Neuronal stem cell (in vitro differentiated cells): ENCODE data around the gene PCBP1.

Source experiments
- DNase-seq: peaks from one replicate; pipeline ENCODE4 v3.0.0-alpha.2; 2013; ENCODE audit warnings: low spot score
- H2AFZ ChIP-seq: one replicate; pipeline ENCODE4 v1.6.1; 2013; ENCODE audit warnings: mild to moderate bottlenecking, low read length, inconsistent platforms
- H2AK5ac ChIP-seq: 2 replicates; pipeline ENCODE4 v1.6.1; 2013; ENCODE audit warnings: low read depth, mild to moderate bottlenecking, inconsistent platforms, low read length, moderate library complexity, mixed read lengths
- H2BK120ac ChIP-seq: 2 replicates; pipeline ENCODE4 v1.6.1; 2013; ENCODE audit warnings: low read depth, mild to moderate bottlenecking, inconsistent platforms, low read length, moderate library complexity, mixed read lengths
- H2BK12ac ChIP-seq: one replicate; pipeline ENCODE4 v1.6.1; 2013; ENCODE audit warnings: low read length, inconsistent platforms
- H2BK15ac ChIP-seq: 2 replicates; pipeline ENCODE4 v1.6.1; 2013; ENCODE audit warnings: mild to moderate bottlenecking, low read length, inconsistent platforms, mixed read lengths
- H2BK5ac ChIP-seq: one replicate; pipeline ENCODE4 v1.6.1; 2013; ENCODE audit warnings: inconsistent platforms, mild to moderate bottlenecking, low read length, moderate library complexity
- H3K14ac ChIP-seq: one replicate; pipeline ENCODE4 v1.6.1; 2013; ENCODE audit warnings: low read length, inconsistent platforms
- H3K18ac ChIP-seq: 2 replicates; pipeline ENCODE4 v1.6.1; 2013; ENCODE audit warnings: low read length, inconsistent platforms
- H3K23ac ChIP-seq: 2 replicates; pipeline ENCODE4 v1.6.1; 2013; ENCODE audit warnings: low read depth, mild to moderate bottlenecking, mixed read lengths, low read length, inconsistent platforms; ENCODE audit not compliant: poor library complexity
- H3K27ac ChIP-seq: replicated peaks from 3 replicates; pipeline ENCODE4 v1.5.1; 2013; ENCODE audit warnings: low read length, inconsistent platforms
- H3K27me3 ChIP-seq, 3 experiments: 2 replicates each; pipeline ENCODE4 v1.6.1; 2013; ENCODE audit warnings: low read length in 3 of 3, mild to moderate bottlenecking in 2 of 3, inconsistent platforms in 1 of 3, low read depth in 1 of 3, mixed read lengths in 1 of 3, moderate library complexity in 1 of 3; ENCODE audit not compliant: control insufficient read depth in 3 of 3, insufficient read depth in 3 of 3
- H3K36me3 ChIP-seq, 2 donors: replicated peaks in 1 of 2; 2 replicates each; pipeline ENCODE4 v1.6.1; 2013; ENCODE audit warnings: low read length in 2 of 2; ENCODE audit not compliant: control insufficient read depth in 2 of 2, insufficient read depth in 2 of 2
- H3K4ac ChIP-seq: 2 replicates; pipeline ENCODE4 v1.6.1; 2013; ENCODE audit warnings: inconsistent platforms, mild to moderate bottlenecking, low read length, moderate library complexity
- H3K4me1 ChIP-seq, 2 donors: 1 replicate in 1 of 2; 2 replicates in 1 of 2; pipeline ENCODE4 v1.6.1; 2013; ENCODE audit warnings: low read length in 2 of 2, low read depth in 1 of 2; ENCODE audit not compliant: control insufficient read depth in 2 of 2, insufficient read depth in 1 of 2
- H3K4me2 ChIP-seq: one replicate; pipeline ENCODE4 v1.6.1; 2013; ENCODE audit warnings: mild to moderate bottlenecking, low read length, inconsistent platforms; ENCODE audit not compliant: insufficient read depth, poor library complexity, severe bottlenecking
- H3K4me3 ChIP-seq, 2 donors: 2 replicates each; pipeline ENCODE4 v1.5.1; 2013; ENCODE audit warnings: low read length in 2 of 2, mild to moderate bottlenecking in 2 of 2, inconsistent platforms in 1 of 2, moderate library complexity in 1 of 2
- H3K79me1 ChIP-seq: one replicate; pipeline ENCODE4 v1.6.1; 2013; ENCODE audit warnings: low read depth, mild to moderate bottlenecking, inconsistent platforms, low read length, moderate library complexity
- H3K9ac ChIP-seq: one replicate; pipeline ENCODE4 v1.6.1; 2013; ENCODE audit warnings: mild to moderate bottlenecking, low read depth, low read length, inconsistent platforms; ENCODE audit not compliant: poor library complexity
- H3K9me3 ChIP-seq, 2 donors: replicated peaks in 1 of 2; 2 replicates each; pipeline versions ENCODE3 to v1.6.1; 2013; ENCODE audit warnings: low read length in 2 of 2, mild to moderate bottlenecking in 2 of 2, inconsistent platforms in 1 of 2, low read depth in 1 of 2, mixed read lengths in 1 of 2, moderate library complexity in 1 of 2; ENCODE audit not compliant: control insufficient read depth in 2 of 2, insufficient read depth in 1 of 2
- H4K8ac ChIP-seq: one replicate; pipeline ENCODE4 v1.6.1; 2013; ENCODE audit warnings: low read depth, mild to moderate bottlenecking, inconsistent platforms, low read length, moderate library complexity
- H4K91ac ChIP-seq: one replicate; pipeline ENCODE4 v1.6.1; 2013; ENCODE audit warnings: low read length, low read depth, mild to moderate bottlenecking, inconsistent platforms; ENCODE audit not compliant: poor library complexity
- WGBS, 2 donors: extraction: QIAGEN DNeasy Blood & Tissue Kit; methylation state at CpG; one replicate each; pipeline ENCODE4 v1.1.7; 2013; ENCODE audit warnings: missing lambda C conversion rate in 2 of 2, mixed read lengths in 1 of 2; ENCODE audit not compliant: insufficient read length in 2 of 2, insufficient replicate concordance in 1 of 2; ENCODE audit errors: extremely low coverage in 2 of 2; 5-methylcytosine and 5-hydroxymethylcytosine counted together

PCBP1 gene

DNA sequence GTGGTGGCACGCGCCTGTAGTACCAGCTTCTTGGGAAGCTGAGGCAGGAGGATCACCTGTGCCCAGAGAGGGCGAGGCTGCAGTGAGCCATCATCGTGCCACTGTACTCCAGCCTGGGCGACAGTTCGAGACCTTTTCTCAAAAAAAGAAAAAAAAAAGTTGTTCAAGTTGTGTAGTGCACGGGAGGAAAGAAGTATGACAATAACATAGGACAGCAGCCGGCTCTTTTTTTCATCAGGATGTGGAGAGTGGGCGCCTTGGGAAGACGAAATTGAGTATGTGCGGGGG, 36.5 kb downstream of the PCBP1 start:
- H3K4me1 ChIP-seq, result peaks cover 17 to 21% of the 10 kb centered on the region in 2 donors
- H3K18ac ChIP-seq, result peak overlapping the region; percentile 61
- no peaks in the 10 kb centered on the region for H3K79me1 ChIP-seq
- no CpG with 5 or more reads among the region's 11 CpGs for WGBS, 2 donors
- peak overlapping the region; percentile 44 for H2AFZ ChIP-seq
- no peak overlapping the region for H3K9ac ChIP-seq
- H4K8ac ChIP-seq, result no peak overlapping the region
- no peaks in the 10 kb centered on the region for H3K27me3 ChIP-seq
- H2BK12ac ChIP-seq, result no peak overlapping the region
- H3K9me3 ChIP-seq, result no peaks in the 10 kb centered on the region
- H2BK15ac ChIP-seq, result peak overlapping the region; percentile 33
- H3K27ac ChIP-seq, result peak overlapping the region; percentile 73
- H3K4ac ChIP-seq, result no peak overlapping the region
- peak overlapping the region; percentile 4 for H2AK5ac ChIP-seq
- DNase-seq, result no peak
- no peak overlapping the region for H3K14ac ChIP-seq
- no peak overlapping the region for H3K23ac ChIP-seq
- H2BK120ac ChIP-seq, result no peak overlapping the region
- H2BK5ac ChIP-seq, result peak overlapping the region; percentile 83
- no peak overlapping the region for H4K91ac ChIP-seq
- H3K36me3 ChIP-seq, result no peaks in the 10 kb centered on the region
- H3K4me2 ChIP-seq, result peak overlapping the region; percentile 79
- no peak overlapping the region for H3K4me3 ChIP-seq

GRCh38 chr2:70124983-70125480, 37.8 kb downstream of the PCBP1 start:
- Histone ChIP-seq H3K27ac (peak overlapping the region; percentile 92), H4K91ac (peak overlapping the region; percentile 92), H3K23ac (peak overlapping the region; percentile 92), H3K27me3 (no peaks in the 10 kb centered on the region), H3K4me1 (peaks cover 13 to 16% of the 10 kb centered on the region in 2 donors), H3K9ac (peak overlapping the region; percentile 96), H3K9me3 (no peaks in the 10 kb centered on the region), H2AFZ (peak overlapping the region; percentile 43), H3K4me2 (peak overlapping the region; percentile 65), H3K4me3 (peak overlapping the region; percentile 42 to 80), H2BK12ac (no peak overlapping the region), H2AK5ac (peak overlapping the region; percentile 99), H2BK15ac (peak overlapping the region; percentile 49), H4K8ac (peak overlapping the region; percentile 76), H3K18ac (peak overlapping the region; percentile 100), H2BK5ac (peak overlapping the region; percentile 97), H3K14ac (peak overlapping the region; percentile 97), H3K4ac (peak overlapping the region; percentile 97), H3K36me3 (no peaks in the 10 kb centered on the region), H2BK120ac (peak overlapping the region; percentile 96), H3K79me1 (no peaks in the 10 kb centered on the region)
- DNase-seq, result no peak
- WGBS, 2 donors, result no CpG with 5 or more reads among the region's 36 CpGs

GRCh38 chr2:70125498-70125898, 38.2 kb downstream of the PCBP1 start:
- Histone ChIP-seq H3K4me1 (peaks cover 13 to 16% of the 10 kb centered on the region in 2 donors), H2AFZ (peak overlapping the region; percentile 43), H3K27me3 (no peaks in the 10 kb centered on the region), H2BK120ac (no peak overlapping the region), H2BK5ac (no peak overlapping the region), H3K4ac (no peak overlapping the region), H4K8ac (no peak overlapping the region), H3K14ac (no peak overlapping the region), H3K4me3 (peak overlapping the region in 1 of 2 donors; percentile 42), H3K9ac (no peak overlapping the region), H4K91ac (no peak overlapping the region), H3K18ac (peak overlapping the region; percentile 45), H2BK15ac (no peak overlapping the region), H2BK12ac (peak overlapping the region; percentile 69), H3K4me2 (no peak overlapping the region), H3K27ac (peak overlapping the region; percentile 92), H3K79me1 (no peaks in the 10 kb centered on the region), H3K23ac (no peak overlapping the region), H2AK5ac (no peak overlapping the region), H3K9me3 (no peaks in the 10 kb centered on the region), H3K36me3 (no peaks in the 10 kb centered on the region)
- WGBS, 2 donors, result no CpG with 5 or more reads among the region's 13 CpGs
- DNase-seq, result no peak

DNA sequence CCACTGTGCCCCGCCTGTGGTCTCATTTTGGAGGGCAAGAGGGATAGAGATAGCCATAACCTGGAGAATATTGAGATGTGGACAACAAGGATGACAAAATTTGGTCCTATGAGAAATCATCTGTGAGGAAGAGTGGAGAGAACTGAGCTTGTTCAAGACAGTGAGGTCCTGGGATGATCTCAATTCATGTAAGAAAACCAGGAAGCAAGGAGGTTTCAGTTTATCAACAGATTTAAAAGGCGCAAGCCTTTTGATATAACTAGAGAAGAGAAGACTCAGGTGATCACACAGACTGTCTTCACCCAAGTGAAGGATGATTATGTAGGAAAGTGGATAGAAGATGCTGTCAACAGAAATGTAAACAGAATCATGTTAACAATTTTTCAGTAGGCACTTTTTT, 39.1 kb downstream of the PCBP1 start:
- DNase-seq, result no peak

More for the DNA sequence above, 39.1 kb downstream of the PCBP1 start:
- Histone ChIP-seq H3K4me2 (no peak overlapping the region), H3K79me1 (no peaks in the 10 kb centered on the region), H3K23ac (no peak overlapping the region), H3K36me3 (no peaks in the 10 kb centered on the region), H3K9ac (no peak overlapping the region), H3K27ac (no peak overlapping the region), H3K9me3 (no peaks in the 10 kb centered on the region), H2AFZ (no peak overlapping the region), H3K18ac (no peak overlapping the region), H2BK15ac (no peak overlapping the region), H4K8ac (no peak overlapping the region), H3K4me3 (no peak overlapping the region), H2BK12ac (no peak overlapping the region), H3K4me1 (peaks cover 12 to 16% of the 10 kb centered on the region in 2 donors), H2BK5ac (no peak overlapping the region), H4K91ac (no peak overlapping the region), H2AK5ac (peak overlapping the region; percentile 14), H3K14ac (no peak overlapping the region), H2BK120ac (no peak overlapping the region), H3K27me3 (no peaks in the 10 kb centered on the region), H3K4ac (no peak overlapping the region)
- WGBS, 2 donors, result no CpG with 5 or more reads among the region's 2 CpGs
